GM12891 (cell line): ENCODE measurements around the gene LTBP2.
A peak's percentile ranks its signal among the peaks of the same experiment; 100 is the strongest.

Experiments
- DNase-seq: peaks from one replicate; pipeline ENCODE4 v3.0.0; 2011; ENCODE audit warnings: low spot score; ENCODE audit not compliant: insufficient read length
- FAIRE-seq: peaks from 2 replicates; lab custom pipeline; 2011; peaks lifted over from hg19 to GRCh38; lab: Jason Lieb, UNC
- PAX5 ChIP-seq: IDR thresholded peaks from 2 replicates; pipeline ENCODE4 v1.6.1; 2011; ENCODE audit warnings: low read length, moderate library complexity, mild to moderate bottlenecking; ENCODE audit not compliant: insufficient read depth, severe bottlenecking
- POLR2A ChIP-seq: IDR thresholded peaks from 2 replicates; pipeline ENCODE4 v1.6.1; 2011; ENCODE audit warnings: low read depth, low read length, control low read depth
- POLR2AphosphoS5 ChIP-seq: IDR thresholded peaks from 2 replicates; pipeline ENCODE4 v1.6.1; 2011; ENCODE audit warnings: low read depth, low read length, control low read depth
- POU2F2 ChIP-seq: IDR thresholded peaks from 2 replicates; pipeline ENCODE4 v1.6.1; 2011; ENCODE audit warnings: low read depth, mild to moderate bottlenecking, control low read depth, low read length, moderate library complexity
- SPI1 ChIP-seq: IDR thresholded peaks from 2 replicates; pipeline ENCODE4 v1.6.1; 2011; ENCODE audit warnings: low read depth, low read length, control low read depth
- TAF1 ChIP-seq: IDR thresholded peaks from 2 replicates; pipeline ENCODE4 v1.6.1; 2011; ENCODE audit warnings: low read depth, low read length, control low read depth

Gene LTBP2

GRCh38 chr14:74531006-74531405 is 81.0 kb downstream of the LTBP2 start:
- no peak for TF ChIP-seq PAX5
- TF ChIP-seq POLR2AphosphoS5 = no peak
- TF ChIP-seq SPI1 = no peak
- no peak for TF ChIP-seq POU2F2
- TF ChIP-seq TAF1 = no peak
- TF ChIP-seq POLR2A = no peak
- FAIRE-seq (no peak), DNase-seq (no peak)

- no peak for TF ChIP-seq TAF1
- TF ChIP-seq POLR2A = no peak
- no peak for FAIRE-seq
- DNase-seq = no peak
Measured at GRCh38 chr14:74528886-74529285, 83.2 kb downstream of the LTBP2 start.

- TF ChIP-seq POLR2A (no peak), POU2F2 (no peak), SPI1 (no peak), PAX5 (no peak), POLR2AphosphoS5 (no peak), TAF1 (no peak)
- no peak for DNase-seq
- no peak for FAIRE-seq
Measured at GRCh38 chr14:74528406-74528805, 83.6 kb downstream of the LTBP2 start.

- no peak for TF ChIP-seq TAF1
- no peak for TF ChIP-seq POLR2A
- TF ChIP-seq POLR2AphosphoS5 = no peak
- TF ChIP-seq PAX5 = no peak
- TF ChIP-seq POU2F2 = no peak
- TF ChIP-seq SPI1 = no peak
- FAIRE-seq = no peak
- DNase-seq = no peak
Measured at GRCh38 chr14:74527736-74528280, 84.2 kb downstream of the LTBP2 start.

GRCh38 chr14:74526854-74527585 is 85.0 kb downstream of the LTBP2 start:
- DNase-seq = no peak
- TF ChIP-seq TAF1 = no peak
- TF ChIP-seq POU2F2 = no peak
- TF ChIP-seq SPI1 = no peak
- TF ChIP-seq POLR2A = no peak
- TF ChIP-seq POLR2AphosphoS5 = no peak
- no peak for FAIRE-seq

- TF ChIP-seq SPI1 = peak; percentile 48
- TF ChIP-seq POLR2AphosphoS5 = no peak
- no peak for DNase-seq
- peak; percentile 35 for FAIRE-seq
Measured at GRCh38 chr14:74525361-74525851, 86.6 kb downstream of the LTBP2 start.

- TF ChIP-seq POLR2AphosphoS5 = no peak
- no peak for TF ChIP-seq PAX5
- no peak for TF ChIP-seq POLR2A
- TF ChIP-seq SPI1 = no peak
- no peak for TF ChIP-seq TAF1
- TF ChIP-seq POU2F2 = no peak
- FAIRE-seq (no peak), DNase-seq (no peak)
Measured at GRCh38 chr14:74524812-74525135, 87.3 kb downstream of the LTBP2 start.

GRCh38 chr14:74524076-74524811 is 87.8 kb downstream of the LTBP2 start:
- FAIRE-seq (no peak), DNase-seq (no peak)
- no peak for TF ChIP-seq POLR2A

- TF ChIP-seq SPI1 = no peak
- TF ChIP-seq PAX5 = no peak
- no peak for TF ChIP-seq TAF1
- no peak for TF ChIP-seq POU2F2
- no peak for TF ChIP-seq POLR2AphosphoS5
- no peak for TF ChIP-seq POLR2A
- DNase-seq (no peak), FAIRE-seq (no peak)
Measured at GRCh38 chr14:74522740-74523139, 89.3 kb downstream of the LTBP2 start.

- FAIRE-seq (no peak), DNase-seq (no peak)
- TF ChIP-seq SPI1 (no peak), POU2F2 (no peak), POLR2A (no peak), POLR2AphosphoS5 (no peak), PAX5 (no peak), TAF1 (no peak)
Measured at GRCh38 chr14:74521756-74522155, 90.3 kb downstream of the LTBP2 start.
